Esophagus muscularis mucosa (tissue), 4 donors: ENCODE measurements around the gene NT5DC1. TPM values are rescaled to one million over a fixed set of nuclear protein-coding genes. Genes with fewer than 3 reads are reported as not detected.

Experiments used
- DNase-seq: peaks from one replicate; pipeline ENCODE4 v3.0.0-alpha.2; 2017; ENCODE audit errors: extremely low spot score
- H3K27ac ChIP-seq, 4 donors: fragments of 200-600 bp; sonication (generic); replicated peaks in 1 of 4; 1 replicate in 3 of 4; 2 replicates in 1 of 4; pipeline ENCODE4 v1.5.1; 2016 to 2019; ENCODE audit warnings: mild to moderate bottlenecking in 1 of 4
- H3K27me3 ChIP-seq, 4 donors: fragments of 200-600 bp; sonication (generic); one replicate each; pipeline versions ENCODE4 v1.5.1 to v1.6.0; 2016 to 2019
- H3K36me3 ChIP-seq, 4 donors: fragments of 200-600 bp; sonication (generic); one replicate each; pipeline ENCODE4 v1.5.1; 2016 to 2019
- H3K4me1 ChIP-seq, 4 donors: fragments of 200-600 bp; sonication (generic); one replicate each; pipeline ENCODE4 v1.5.1; 2016 to 2019
- H3K4me3 ChIP-seq, 4 donors: fragments of 200-600 bp; sonication (generic); 1 replicate in 2 of 4; 2 replicates in 2 of 4; pipeline ENCODE4 v1.5.1; 2016 to 2019; ENCODE audit warnings: mild to moderate bottlenecking in 4 of 4, moderate library complexity in 1 of 4
- H3K9me3 ChIP-seq, 4 donors: fragments of 200-600 bp; sonication (generic); 1 replicate in 3 of 4; 2 replicates in 1 of 4; pipeline ENCODE4 v1.5.1; 2016 to 2019
- CTCF ChIP-seq, 3 experiments: fragments of 200-600 bp in 2 of 3; fragments of 450-650 bp in 1 of 3; sonication (generic) in 2 of 3; IDR thresholded peaks; one replicate each; pipeline ENCODE4 v1.5.1; 2017 to 2019; ENCODE audit warnings: antibody characterized with exemption in 3 of 3, mild to moderate bottlenecking in 2 of 3, moderate library complexity in 1 of 3
- EP300 ChIP-seq: sonication (generic); formaldehyde crosslinking; IDR thresholded peaks from one replicate; pipeline ENCODE4 v1.6.1; 2017; ENCODE audit warnings: antibody characterized with exemption
- POLR2A ChIP-seq: fragments of 450-650 bp; IDR thresholded peaks from one replicate; pipeline ENCODE4 v1.6.1; 2017; ENCODE audit warnings: antibody characterized with exemption, moderate library complexity, mild to moderate bottlenecking, low read depth
- POLR2AphosphoS5 ChIP-seq, 2 donors: sonication (generic); formaldehyde crosslinking; IDR thresholded peaks; one replicate each; pipeline ENCODE4 v1.6.1; 2017; ENCODE audit warnings: antibody characterized with exemption in 2 of 2
- intact Hi-C: fragments of 100-400 bp; cut with DNase I; formaldehyde crosslinking; loops from one replicate; pipeline ENCODE4 v1.15.1; 2023
- total RNA-seq, 4 donors: library from RNA; depleted of rRNA; stranded (reverse); fragments of >200 nt; gene quantifications; one replicate each; pipeline versions ENCODE4 v1.1.0 to v1.2.1, GENCODE V29; 2016

The NT5DC1 gene
- total RNA-seq, 4 donors from 2014 or later = 4.1 to 8.4 (median 6.7) TPM

- H3K9me3 ChIP-seq = peaks cover 0 to 12% (median 5%) of the 10 kb centered on the region in 4 donors
- H3K36me3 ChIP-seq = no peaks in the 10 kb centered on the region
- H3K4me3 ChIP-seq = no peak overlapping the region
- intact Hi-C loops = no loop called here
- no peak for TF ChIP-seq EP300
- TF ChIP-seq POLR2A = no peak
- no peak for TF ChIP-seq POLR2AphosphoS5 (IDR thresholded peaks at IDR 0.05)
- no peak for TF ChIP-seq CTCF (IDR thresholded peaks at IDR 0.05)
- no peaks in the 10 kb centered on the region for H3K27me3 ChIP-seq
- DNase-seq = no peak
- H3K27ac ChIP-seq = no peak overlapping the region
- H3K4me1 ChIP-seq = peaks cover 0 to 5% (median 0%) of the 10 kb centered on the region in 4 donors
Observed at GRCh38 chr6:116298973-116299372, 198.3 kb downstream of the NT5DC1 start.

Other genes starting within 250 kb of the NT5DC1 start
- under 1 TPM; 0.17 to 0.57 (median 0.40) TPM for gene FRK, start 40.0 kb upstream of the NT5DC1 start, total RNA-seq
- gene COL10A1, start 25.3 kb downstream of the NT5DC1 start, total RNA-seq = not detected
- gene TSPYL4, start 153.2 kb downstream of the NT5DC1 start, total RNA-seq = 10 to 100 TPM; 14.4 to 22.8 (median 18.4) TPM
- 100 to 1,000 TPM in 1 of 4 donors, 10 to 100 TPM in 3; 67.7 to 113 (median 92.5) TPM for gene TSPYL1, start 179.1 kb downstream of the NT5DC1 start, total RNA-seq